PC-9 (cell line): ENCODE results near the gene RGS6. TPM values are rescaled to one million over a fixed set of nuclear protein-coding genes. Genes with fewer than 3 reads are reported as not detected.

Source experiments
- BruUV-seq: library from RNA; stranded (reverse); fragments of 400-500 nt; replicated peaks from 2 replicates; lab custom pipeline; 2021; lab: Mats Ljungman, UMichigan
- CTCF ChIA-PET: fragments of 300-600 bp; sonication (Branson Sonifier 250); formaldehyde crosslinking; loops from one replicate; lab custom pipeline; 2022; ENCODE audit warnings: antibody characterized with exemption; lab: Charles Lee
- POLR2A ChIA-PET: fragments of 300-600 bp; sonication (Branson Sonifier 250); formaldehyde crosslinking; loops from one replicate; lab custom pipeline; 2022; ENCODE audit warnings: antibody characterized with exemption; ENCODE audit not compliant: unreplicated experiment; lab: Charles Lee
- DNase-seq, 2 experiments: peaks; one replicate each; pipeline versions ENCODE4 v3.0.0 to v3.0.0-alpha.2; 2015 to 2022; ENCODE audit warnings: mixed read lengths in 1 of 2
- H2AFZ ChIP-seq: fragments of 200-600 bp; sonication (generic); 2 replicates; pipeline ENCODE4 v1.8.1; 2017; ENCODE audit warnings: antibody characterized with exemption
- H3F3A ChIP-seq: fragments of 200-600 bp; sonication (generic); 2 replicates; pipeline ENCODE4 v1.8.1; 2017; ENCODE audit warnings: antibody characterized with exemption, mild to moderate bottlenecking, low read depth; ENCODE audit not compliant: insufficient read depth
- H3K27ac ChIP-seq: fragments of 200-600 bp; sonication (generic); 2 replicates; pipeline ENCODE4 v1.6.1; 2016; ENCODE audit warnings: mixed run types
- H3K27me3 ChIP-seq: fragments of 200-600 bp; sonication (generic); 2 replicates; pipeline ENCODE4 v1.6.1; 2016; ENCODE audit warnings: low read depth, mixed run types; ENCODE audit not compliant: insufficient read depth
- H3K36me3 ChIP-seq: fragments of 200-600 bp; sonication (generic); 2 replicates; pipeline ENCODE4 v1.6.1; 2016; ENCODE audit warnings: low read depth, mixed run types
- H3K4me1 ChIP-seq: fragments of 200-600 bp; sonication (generic); replicated peaks from 2 replicates; pipeline ENCODE4 v1.6.1; 2016; ENCODE audit warnings: mixed run types; ENCODE audit not compliant: insufficient read depth
- H3K4me2 ChIP-seq: fragments of 200-600 bp; sonication (generic); 2 replicates; pipeline ENCODE4 v1.6.1; 2017; ENCODE audit warnings: mixed run types
- H3K4me3 ChIP-seq: fragments of 200-600 bp; sonication (generic); 2 replicates; pipeline ENCODE4 v1.6.1; 2016; ENCODE audit warnings: mixed run types
- H3K79me2 ChIP-seq: fragments of 200-600 bp; sonication (generic); 2 replicates; pipeline ENCODE4 v1.6.1; 2017; ENCODE audit warnings: low read depth, mixed run types
- H3K9me2 ChIP-seq: fragments of 200-600 bp; sonication (generic); 2 replicates; pipeline ENCODE4 v1.8.1; 2017; ENCODE audit warnings: mild to moderate bottlenecking; ENCODE audit not compliant: insufficient read depth
- H3K9me3 ChIP-seq: fragments of 200-600 bp; sonication (generic); 2 replicates; pipeline ENCODE4 v1.8.1; 2016; ENCODE audit warnings: low read depth; ENCODE audit not compliant: insufficient read depth
- H4K20me1 ChIP-seq: fragments of 200-600 bp; sonication (generic); 2 replicates; pipeline ENCODE4 v1.8.1; 2017; ENCODE audit not compliant: insufficient read depth
- EZH2 ChIP-seq: fragments of 200-600 bp; sonication (generic); IDR thresholded peaks from 2 replicates; pipeline ENCODE4 v1.8.0; 2017; ENCODE audit warnings: antibody characterized with exemption, low read depth
- intact Hi-C: fragments of 100-400 bp; cut with micrococcal nuclease; formaldehyde crosslinking; loops from one replicate; pipeline ENCODE4 v1.10.0; 2022; ENCODE audit not compliant: unreplicated experiment
- total RNA-seq: library from RNA; stranded (reverse); gene quantifications from 2 replicates; pipeline ENCODE4 v1.2.3, GENCODE V29; 2021
- TF ChIP-seq, protein P1 (sequence below): fragments of 200-600 bp; sonication (generic); conservative IDR thresholded peaks from 2 replicates; pipeline ENCODE4 v1.6.1; 2017; ENCODE audit warnings: mixed run types, antibody characterized with exemption, mild to moderate bottlenecking, moderate library complexity

RGS6 gene
- total RNA-seq, 1 experiment from 2014 or later, result not detected

- TF ChIP-seq EZH2, result no peak
- TF ChIP-seq, protein P1, sequence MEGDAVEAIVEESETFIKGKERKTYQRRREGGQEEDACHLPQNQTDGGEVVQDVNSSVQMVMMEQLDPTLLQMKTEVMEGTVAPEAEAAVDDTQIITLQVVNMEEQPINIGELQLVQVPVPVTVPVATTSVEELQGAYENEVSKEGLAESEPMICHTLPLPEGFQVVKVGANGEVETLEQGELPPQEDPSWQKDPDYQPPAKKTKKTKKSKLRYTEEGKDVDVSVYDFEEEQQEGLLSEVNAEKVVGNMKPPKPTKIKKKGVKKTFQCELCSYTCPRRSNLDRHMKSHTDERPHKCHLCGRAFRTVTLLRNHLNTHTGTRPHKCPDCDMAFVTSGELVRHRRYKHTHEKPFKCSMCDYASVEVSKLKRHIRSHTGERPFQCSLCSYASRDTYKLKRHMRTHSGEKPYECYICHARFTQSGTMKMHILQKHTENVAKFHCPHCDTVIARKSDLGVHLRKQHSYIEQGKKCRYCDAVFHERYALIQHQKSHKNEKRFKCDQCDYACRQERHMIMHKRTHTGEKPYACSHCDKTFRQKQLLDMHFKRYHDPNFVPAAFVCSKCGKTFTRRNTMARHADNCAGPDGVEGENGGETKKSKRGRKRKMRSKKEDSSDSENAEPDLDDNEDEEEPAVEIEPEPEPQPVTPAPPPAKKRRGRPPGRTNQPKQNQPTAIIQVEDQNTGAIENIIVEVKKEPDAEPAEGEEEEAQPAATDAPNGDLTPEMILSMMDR, result no peak
- Histone ChIP-seq H3K9me3 (no peaks in the 10 kb centered on the region), H3K9me2 (no peaks in the 10 kb centered on the region), H3K36me3 (no peaks in the 10 kb centered on the region), H3K4me1 (no peaks in the 10 kb centered on the region), H2AFZ (no peak overlapping the region), H3K27me3 (peaks cover 7% of the 10 kb centered on the region; the same call in 1 of the 2 replicates), H3F3A (no peaks in the 10 kb centered on the region), H3K79me2 (no peaks in the 10 kb centered on the region), H3K27ac (no peak overlapping the region), H3K4me3 (no peak overlapping the region), H3K4me2 (no peak overlapping the region), H4K20me1 (no peaks in the 10 kb centered on the region)
- intact Hi-C loops, result no loop called here
- ChIA-PET POLR2A (no interaction called here), CTCF (no interaction called here)
- no TSS peak for BruUV-seq
- no peak for DNase-seq
These were observed 284.9 kb downstream of the RGS6 start for GRCh38 chr14:72217135-72217534.

GRCh38 chr14:72222046-72222445, 289.8 kb downstream of the RGS6 start:
- CTCF ChIA-PET, result no interaction called here
- Histone ChIP-seq H4K20me1 (no peaks in the 10 kb centered on the region), H3K9me3 (no peaks in the 10 kb centered on the region), H3K4me1 (no peaks in the 10 kb centered on the region), H3K9me2 (no peaks in the 10 kb centered on the region), H3K79me2 (no peaks in the 10 kb centered on the region), H3F3A (no peaks in the 10 kb centered on the region), H3K4me2 (no peak overlapping the region), H3K4me3 (no peak overlapping the region), H3K27ac (no peak overlapping the region), H2AFZ (no peak overlapping the region), H3K36me3 (no peaks in the 10 kb centered on the region), H3K27me3 (no peaks in the 10 kb centered on the region)
- intact Hi-C loops, result no loop called here
- TF ChIP-seq EZH2, result no peak
- POLR2A ChIA-PET, result no interaction called here
- no TSS peak for BruUV-seq
- DNase-seq, result no peak

- POLR2A ChIA-PET, result no interaction called here
- H3K4me3 ChIP-seq, result no peak overlapping the region
These were observed 304.4 kb downstream of the RGS6 start for GRCh38 chr14:72236629-72237028.

More at GRCh38 chr14:72236629-72237028, 304.4 kb downstream of the RGS6 start:
- Histone ChIP-seq H3K36me3 (no peaks in the 10 kb centered on the region), H3F3A (no peaks in the 10 kb centered on the region), H3K27me3 (peaks cover 67% of the 10 kb centered on the region), H2AFZ (no peak overlapping the region), H3K4me1 (no peaks in the 10 kb centered on the region), H3K79me2 (no peaks in the 10 kb centered on the region), H3K9me3 (no peaks in the 10 kb centered on the region), H3K9me2 (no peaks in the 10 kb centered on the region), H3K27ac (no peak overlapping the region), H4K20me1 (no peaks in the 10 kb centered on the region), H3K4me2 (no peak overlapping the region)
- intact Hi-C loops, result no loop called here
- CTCF ChIA-PET, result no interaction called here
- no TSS peak for BruUV-seq
- TF ChIP-seq EZH2, result no peak
- TF ChIP-seq, protein P1, result no peak
- no peak for DNase-seq
